HL-60/S4 (cell line): ENCODE measurements around the gene TNFRSF8.

Source experiments
- in situ Hi-C: fragments of 300-500 bp; cut with MboI; formaldehyde crosslinking; loops from 2 replicates; pipeline ENCODE4 v1.14.3; 2022; ENCODE audit warnings: low sequenced_read_pairs

The TNFRSF8 gene

DNA sequence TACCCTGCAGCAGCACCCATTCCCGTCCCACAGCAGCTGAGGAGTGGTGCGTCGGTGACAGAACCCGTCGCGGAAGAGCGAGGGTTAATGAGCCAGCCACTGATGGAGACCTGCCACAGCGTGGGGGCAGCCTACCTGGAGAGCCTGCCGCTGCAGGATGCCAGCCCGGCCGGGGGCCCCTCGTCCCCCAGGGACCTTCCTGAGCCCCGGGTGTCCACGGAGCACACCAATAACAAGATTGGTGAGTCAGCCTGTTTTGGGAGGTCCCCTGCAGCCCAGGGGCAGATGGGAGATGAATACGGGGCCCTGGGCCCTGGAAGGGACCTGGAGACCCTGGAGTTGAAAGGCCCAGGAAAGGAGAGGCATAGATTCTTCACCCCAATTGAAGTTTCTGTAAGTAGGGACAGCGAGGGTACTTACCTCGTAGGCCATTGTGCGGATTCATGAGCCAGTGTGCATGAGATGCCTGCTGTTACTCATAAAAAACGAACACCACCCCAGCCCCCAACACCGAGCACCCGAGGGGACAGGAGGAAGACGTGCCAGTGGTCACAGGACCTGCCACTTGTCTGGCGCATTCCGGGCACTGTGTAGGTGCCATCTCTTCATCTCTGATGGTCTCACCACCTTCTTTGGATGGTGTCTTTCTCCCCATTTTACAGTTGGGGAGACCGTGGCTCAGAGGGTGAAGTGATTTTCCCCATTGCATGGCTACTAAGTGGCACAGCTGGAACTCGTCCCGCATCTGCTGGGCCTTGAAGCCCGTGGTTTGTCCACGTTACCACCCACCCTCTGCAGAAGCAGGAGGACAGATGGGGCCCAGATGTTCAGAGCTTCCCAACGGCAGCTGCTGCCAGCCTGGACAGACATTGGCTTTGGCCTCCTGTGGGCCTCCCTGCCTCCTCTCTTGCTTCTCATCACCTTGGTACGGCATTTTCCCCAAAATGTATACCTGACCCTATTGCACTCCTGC lies 75.4 kb downstream of the TNFRSF8 start:
- in situ Hi-C loops: no loop called here

DNA sequence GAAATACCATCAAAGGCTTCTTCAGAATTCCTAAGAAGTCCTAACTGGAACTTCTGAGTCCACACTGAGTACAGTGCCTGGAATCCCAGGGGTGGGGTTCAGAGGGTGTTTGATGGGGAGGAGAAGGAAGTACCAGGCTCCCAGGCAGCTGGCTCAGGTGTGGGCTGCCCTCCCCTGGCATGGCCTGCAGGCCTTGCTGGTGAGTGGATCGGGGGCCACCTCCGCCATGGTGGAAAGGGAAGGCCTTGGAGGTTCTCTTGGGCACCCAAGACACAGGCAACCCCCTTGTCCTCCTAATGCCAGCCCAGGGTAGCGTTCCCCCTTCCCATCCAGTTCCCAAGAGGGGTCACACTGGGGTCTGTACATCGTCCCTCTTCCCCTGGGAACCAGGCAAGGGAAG lies 76.9 kb downstream of the TNFRSF8 start:
- in situ Hi-C loops: no loop called here

DNA sequence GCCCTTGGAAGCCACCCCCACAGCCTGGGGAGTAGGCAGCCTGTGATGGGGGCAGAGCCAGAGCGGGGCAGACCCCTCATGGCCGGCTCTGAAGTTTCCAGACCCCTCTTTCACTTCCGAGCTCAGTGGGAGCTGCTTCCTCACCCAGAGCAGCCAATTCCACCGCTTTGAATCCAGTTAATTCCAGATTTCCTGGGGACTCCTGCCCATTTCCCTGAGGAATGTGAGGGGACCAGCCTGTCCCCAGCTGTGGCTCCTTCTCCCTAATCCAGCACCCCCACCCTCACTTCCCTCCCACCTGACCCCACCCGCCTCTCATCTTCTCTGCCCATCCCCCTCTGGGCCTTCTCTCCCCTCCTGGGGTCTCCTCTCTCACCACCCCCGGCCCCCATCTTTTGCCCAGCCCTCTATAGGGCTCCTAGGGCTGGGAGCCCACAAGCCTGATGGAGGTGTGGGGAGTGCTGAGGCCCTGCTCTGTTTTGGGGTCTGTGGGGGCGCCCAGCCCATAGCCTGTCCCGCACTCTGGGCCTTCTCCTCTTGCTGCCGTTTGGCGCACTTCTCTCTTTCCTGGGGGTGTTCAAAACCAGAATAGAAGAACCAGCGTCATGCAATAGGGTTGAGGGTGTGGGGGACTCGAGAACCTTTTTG lies 77.5 kb downstream of the TNFRSF8 start:
- in situ Hi-C loops: no loop called here

DNA sequence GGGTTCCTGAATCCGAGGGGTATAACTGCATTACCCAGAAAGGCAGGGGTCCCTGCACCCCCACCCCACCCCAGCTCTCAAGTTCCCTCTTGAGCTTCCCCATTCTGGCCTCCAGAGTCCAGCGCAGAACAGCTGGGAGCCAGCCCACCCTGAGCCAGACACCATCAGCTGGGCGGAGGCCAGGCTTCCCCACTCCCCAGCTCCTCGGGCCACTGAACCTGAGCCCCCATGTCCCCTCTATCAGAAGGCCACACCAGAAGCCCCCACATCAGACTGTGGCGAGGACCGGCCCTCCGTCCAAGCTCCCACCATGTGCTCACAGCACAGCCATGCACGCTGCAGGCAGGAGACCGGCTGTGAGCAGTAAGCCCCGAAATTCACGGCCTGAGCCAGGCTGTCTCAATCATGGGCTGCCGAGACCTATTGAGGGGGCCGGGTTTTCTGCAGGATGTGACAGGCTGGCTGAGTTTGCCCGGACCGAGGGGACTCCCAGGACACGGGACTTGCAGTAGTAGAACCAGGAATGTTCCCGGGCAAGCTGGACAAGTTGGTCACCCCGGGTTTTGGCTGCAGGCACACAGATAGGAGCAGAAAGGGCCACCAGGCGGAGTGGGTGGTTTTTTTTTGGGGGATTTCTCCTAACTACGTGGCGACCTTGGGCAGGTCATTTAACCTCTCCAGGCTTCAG lies 78.2 kb downstream of the TNFRSF8 start:
- in situ Hi-C loops: no loop called here

DNA sequence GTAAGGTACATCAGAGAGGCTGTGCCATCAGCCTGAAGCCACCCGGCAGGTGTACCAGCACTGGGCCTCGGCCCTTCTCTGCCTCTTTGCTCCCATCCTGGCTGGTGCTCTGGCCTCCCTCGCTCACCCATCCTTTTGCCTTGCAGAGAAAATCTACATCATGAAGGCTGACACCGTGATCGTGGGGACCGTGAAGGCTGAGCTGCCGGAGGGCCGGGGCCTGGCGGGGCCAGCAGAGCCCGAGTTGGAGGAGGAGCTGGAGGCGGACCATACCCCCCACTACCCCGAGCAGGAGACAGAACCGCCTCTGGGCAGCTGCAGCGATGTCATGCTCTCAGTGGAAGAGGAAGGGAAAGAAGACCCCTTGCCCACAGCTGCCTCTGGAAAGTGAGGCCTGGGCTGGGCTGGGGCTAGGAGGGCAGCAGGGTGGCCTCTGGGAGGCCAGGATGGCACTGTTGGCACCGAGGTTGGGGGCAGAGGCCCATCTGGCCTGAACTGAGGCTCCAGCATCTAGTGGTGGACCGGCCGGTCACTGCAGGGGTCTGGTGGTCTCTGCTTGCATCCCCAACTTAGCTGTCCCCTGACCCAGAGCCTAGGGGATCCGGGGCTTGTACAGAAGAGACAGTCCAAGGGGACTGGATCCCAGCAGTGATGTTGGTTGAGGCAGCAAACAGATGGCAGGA lies 79.2 kb downstream of the TNFRSF8 start:
- in situ Hi-C loops: no loop called here

DNA sequence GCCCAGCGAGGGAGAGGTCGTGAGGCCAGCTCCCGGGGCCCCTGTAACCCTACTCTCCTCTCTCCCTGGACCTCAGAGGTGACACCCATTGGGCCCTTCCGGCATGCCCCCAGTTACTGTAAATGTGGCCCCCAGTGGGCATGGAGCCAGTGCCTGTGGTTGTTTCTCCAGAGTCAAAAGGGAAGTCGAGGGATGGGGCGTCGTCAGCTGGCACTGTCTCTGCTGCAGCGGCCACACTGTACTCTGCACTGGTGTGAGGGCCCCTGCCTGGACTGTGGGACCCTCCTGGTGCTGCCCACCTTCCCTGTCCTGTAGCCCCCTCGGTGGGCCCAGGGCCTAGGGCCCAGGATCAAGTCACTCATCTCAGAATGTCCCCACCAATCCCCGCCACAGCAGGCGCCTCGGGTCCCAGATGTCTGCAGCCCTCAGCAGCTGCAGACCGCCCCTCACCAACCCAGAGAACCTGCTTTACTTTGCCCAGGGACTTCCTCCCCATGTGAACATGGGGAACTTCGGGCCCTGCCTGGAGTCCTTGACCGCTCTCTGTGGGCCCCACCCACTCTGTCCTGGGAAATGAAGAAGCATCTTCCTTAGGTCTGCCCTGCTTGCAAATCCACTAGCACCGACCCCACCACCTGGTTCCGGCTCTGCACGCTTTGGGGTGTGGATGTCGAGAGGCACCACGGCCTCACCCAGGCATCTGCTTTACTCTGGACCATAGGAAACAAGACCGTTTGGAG lies 80.0 kb downstream of the TNFRSF8 start:
- in situ Hi-C loops: no loop called here

DNA sequence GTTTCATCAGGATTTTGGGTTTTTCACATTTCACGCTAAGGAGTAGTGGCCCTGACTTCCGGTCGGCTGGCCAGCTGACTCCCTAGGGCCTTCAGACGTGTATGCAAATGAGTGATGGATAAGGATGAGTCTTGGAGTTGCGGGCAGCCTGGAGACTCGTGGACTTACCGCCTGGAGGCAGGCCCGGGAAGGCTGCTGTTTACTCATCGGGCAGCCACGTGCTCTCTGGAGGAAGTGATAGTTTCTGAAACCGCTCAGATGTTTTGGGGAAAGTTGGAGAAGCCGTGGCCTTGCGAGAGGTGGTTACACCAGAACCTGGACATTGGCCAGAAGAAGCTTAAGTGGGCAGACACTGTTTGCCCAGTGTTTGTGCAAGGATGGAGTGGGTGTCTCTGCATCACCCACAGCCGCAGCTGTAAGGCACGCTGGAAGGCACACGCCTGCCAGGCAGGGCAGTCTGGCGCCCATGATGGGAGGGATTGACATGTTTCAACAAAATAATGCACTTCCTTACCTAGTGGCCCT lies 80.6 kb downstream of the TNFRSF8 start:
- in situ Hi-C loops: no loop called here

DNA sequence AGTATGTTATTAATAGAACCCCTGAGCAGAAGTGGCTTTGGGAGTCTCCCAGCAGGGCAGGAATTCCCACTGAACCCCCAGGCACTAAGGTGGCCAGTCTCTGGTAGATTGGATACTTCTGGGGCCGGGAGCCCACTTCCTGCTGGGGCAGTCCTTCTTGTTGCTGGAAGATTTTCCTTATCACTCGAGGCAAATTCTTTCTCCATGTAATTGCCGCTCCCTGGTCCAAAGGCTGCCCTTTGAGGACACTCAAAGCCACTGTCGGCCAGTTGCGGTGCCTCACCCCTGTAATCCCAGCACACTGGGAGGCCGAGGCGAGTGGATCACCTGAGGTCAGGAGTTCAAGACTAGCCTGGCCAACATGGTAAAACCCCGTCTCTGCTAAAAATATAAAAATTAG lies 81.1 kb downstream of the TNFRSF8 start:
- in situ Hi-C loops: no loop called here

DNA sequence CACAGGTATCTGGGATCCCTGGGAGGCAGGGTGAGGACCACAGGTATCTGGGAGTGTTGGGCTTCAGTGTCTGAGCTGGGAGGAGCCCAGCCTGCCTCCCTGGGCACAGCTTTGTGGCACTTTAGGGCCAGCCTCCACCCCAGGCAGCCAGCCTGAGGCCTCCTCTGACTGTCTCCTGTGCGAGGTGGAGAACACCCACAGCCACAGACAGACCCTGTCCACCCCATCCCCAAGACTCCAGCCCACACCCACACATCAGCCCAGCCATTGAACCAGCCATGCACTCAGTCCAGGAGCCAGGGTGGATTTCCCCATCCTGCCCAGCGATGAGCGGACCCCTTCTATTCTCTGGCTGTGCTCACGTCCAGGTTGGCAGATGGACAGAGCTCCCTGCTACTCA lies 81.9 kb downstream of the TNFRSF8 start:
- in situ Hi-C loops: no loop called here

DNA sequence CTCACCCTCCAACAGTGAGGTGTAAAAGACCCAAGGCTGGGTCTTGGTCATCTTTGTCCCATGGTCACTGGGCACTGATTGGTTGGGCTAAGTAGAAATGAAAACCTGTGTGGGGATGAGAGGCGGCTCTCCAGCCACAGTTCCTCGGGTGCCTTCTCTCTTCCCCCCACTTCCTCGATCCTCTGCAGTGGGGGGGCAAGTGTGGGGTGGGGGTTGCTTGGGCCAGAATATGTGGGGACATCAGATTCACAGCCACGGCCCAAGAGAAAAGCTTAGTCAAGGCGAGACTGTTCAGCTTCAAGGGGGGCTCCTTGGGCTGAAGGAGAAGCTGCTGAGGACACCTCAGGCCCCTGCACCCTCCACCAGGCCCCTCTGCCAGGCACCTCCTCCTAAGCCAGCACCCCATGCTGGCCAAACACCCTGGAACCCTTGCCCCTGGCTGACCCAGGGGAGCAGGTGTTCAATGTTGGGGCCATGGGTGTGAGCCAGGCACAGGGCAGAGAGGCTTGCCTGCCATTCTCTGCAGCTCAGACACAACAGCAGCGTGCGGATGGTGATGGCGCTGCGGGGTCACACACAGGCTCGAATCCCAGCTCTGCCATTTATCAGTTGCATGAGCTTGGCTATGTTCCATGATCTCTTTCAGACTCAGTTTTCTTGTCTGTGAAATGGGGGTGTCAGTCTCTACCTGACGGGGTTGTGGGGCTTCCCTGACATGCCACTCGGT lies 82.7 kb downstream of the TNFRSF8 start:
- in situ Hi-C loops: no loop called here

DNA sequence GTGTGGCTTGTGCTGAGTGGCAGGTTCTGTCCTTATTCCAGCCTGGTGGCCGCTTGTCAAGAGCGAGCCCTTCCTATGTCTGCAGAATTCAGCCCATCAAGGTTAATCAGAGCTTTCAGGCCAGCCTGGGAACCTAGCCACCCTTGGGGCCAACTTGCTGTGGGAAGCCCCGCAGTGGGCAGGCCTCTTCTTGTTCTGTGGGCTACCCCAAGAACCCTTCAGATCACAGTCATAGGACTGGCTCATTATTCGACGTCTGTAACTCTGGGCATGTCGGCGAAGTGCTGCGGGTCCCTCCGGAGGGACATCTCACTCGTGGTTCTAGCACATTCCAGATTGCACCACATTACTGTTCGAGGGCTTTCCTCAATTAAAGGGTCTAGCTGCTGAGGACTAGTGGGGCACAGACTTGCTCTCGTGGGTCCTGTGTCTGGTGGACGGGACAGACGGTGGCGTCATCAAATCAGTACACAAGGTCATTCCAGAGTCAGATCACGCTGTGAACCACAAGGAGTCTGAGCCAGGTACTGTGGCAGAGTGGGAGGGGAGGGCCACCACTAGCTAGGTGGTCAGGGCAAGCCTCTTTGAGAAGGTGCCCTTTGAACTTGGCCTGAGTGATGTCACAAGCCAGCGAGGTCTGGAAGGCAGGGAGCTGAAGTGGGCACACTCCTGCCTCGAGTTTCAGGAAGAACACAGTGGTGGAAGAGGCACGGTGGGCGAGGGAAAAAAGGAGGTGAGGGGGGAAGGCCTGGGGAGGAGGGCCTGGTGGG lies 83.4 kb downstream of the TNFRSF8 start:
- in situ Hi-C loops: no loop called here

DNA sequence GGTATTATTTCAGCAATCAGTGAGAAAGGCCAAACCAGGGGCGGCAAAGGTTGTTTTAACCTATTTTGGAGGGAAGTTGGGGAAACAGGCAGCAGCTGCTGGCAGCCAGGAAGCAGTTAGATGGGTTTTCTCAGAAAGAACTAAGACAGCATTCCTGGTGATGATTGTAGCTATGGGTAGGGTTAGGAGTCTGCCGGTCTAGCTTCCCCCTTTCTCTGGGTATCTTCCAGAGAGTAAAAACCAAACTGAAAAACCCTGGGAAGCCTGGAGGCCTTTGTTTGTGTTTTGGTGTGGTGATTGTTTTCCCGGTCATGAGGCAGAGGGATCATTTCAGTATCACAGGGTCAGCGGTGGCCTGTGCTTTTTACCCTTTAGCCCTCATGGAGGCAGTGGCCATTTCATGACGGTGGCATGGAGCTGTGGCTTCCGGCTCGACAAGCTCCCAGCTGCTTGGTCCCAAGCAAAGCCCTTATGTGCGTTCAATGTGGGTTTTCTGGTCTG lies 84.1 kb downstream of the TNFRSF8 start:
- in situ Hi-C loops: no loop called here

DNA sequence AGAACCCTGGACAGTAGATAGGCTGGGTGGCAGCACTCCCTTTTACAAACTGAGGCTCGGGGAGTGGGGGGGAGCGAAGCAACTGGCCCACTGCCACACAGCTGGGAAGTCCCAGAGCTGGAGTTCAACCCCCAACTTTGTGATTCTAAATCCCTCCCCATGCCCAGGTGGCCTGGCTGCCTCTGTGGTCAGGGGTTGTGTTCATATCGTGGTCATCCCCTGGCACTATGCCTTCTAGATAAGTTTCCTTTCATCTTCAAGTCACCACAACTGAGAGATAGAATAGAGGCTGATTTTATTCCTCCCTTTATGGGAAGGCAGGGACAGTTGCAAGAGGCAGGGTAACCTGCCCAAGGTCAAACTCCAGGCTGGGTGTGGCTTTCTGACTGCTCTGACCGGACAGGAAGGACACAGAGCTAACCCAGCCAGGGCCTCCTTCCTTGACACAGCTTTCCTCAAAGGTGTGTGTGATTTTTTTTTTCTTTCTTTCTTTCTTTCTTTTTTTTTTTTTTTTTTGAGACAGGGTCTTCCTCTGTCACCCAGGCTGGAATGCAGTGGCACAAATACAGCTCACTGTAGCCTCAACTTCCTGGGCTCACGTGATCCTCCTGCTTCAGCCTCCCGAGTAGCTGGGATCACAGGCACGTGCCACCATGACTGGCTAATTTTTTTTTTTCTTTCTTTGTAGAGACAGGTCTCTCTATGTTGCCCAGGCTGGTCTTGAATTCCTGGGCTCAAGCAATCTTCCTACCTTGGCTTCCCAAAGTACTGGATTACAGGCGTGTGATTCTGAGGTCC lies 85.3 kb downstream of the TNFRSF8 start:
- in situ Hi-C loops: no loop called here

DNA sequence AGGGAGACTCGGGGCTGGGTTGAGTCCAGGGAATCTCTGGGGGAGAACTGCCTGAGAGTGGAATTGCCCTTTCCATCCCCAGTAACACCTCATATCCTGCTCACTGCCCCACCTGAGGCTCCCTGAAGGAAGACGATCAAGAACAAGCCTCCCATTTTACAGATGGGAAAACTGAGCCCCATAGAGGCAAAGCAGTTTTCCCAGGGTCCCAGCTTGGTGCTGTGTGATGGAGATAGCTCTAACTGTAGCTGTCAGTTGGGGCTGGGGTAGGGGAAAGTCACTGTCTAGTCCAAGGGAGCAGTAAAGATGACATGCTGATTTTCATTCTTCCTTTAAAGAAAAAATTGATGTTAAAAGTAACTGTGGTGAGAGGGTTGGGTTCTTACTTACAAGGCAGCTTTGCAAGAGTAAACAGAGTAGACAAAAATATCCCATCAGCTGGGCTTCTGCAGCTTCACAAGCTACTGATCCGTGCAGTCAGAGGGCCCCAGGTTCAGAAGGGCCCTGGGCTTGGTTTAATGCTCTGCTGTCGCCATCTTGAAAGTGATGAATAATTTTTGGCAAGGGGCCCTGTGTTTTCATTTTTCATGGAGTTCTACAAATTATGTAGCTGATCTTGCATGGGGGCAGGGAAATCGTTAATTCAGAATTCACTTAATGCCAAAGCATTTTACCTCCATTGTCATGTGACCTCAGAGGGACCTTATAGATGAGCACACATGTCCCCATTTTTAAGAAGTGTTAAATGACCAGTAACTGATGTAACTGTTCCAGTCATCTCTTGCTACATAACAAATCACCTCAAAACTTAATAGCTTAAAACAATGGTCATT lies 86.1 kb downstream of the TNFRSF8 start:
- in situ Hi-C loops: no loop called here

DNA sequence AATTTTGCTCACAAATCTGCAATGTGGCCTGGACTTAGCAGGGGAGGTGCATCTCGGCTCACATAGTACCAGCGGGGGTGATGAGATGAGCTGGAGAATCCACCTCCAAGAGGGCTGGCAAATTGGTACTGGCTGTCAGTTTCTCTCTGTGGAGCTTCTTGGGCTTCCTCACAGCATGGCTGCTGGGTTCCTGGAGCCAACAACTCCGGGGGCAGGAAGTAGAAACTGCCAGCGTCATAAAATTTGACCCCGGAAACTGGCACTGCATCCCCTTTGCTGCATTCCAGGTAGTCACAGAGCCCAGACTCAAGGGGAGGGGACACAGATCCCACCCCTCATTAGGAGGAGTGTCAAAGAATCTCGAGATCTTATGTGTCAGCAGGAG lies 86.7 kb downstream of the TNFRSF8 start:
- in situ Hi-C loops: no loop called here

DNA sequence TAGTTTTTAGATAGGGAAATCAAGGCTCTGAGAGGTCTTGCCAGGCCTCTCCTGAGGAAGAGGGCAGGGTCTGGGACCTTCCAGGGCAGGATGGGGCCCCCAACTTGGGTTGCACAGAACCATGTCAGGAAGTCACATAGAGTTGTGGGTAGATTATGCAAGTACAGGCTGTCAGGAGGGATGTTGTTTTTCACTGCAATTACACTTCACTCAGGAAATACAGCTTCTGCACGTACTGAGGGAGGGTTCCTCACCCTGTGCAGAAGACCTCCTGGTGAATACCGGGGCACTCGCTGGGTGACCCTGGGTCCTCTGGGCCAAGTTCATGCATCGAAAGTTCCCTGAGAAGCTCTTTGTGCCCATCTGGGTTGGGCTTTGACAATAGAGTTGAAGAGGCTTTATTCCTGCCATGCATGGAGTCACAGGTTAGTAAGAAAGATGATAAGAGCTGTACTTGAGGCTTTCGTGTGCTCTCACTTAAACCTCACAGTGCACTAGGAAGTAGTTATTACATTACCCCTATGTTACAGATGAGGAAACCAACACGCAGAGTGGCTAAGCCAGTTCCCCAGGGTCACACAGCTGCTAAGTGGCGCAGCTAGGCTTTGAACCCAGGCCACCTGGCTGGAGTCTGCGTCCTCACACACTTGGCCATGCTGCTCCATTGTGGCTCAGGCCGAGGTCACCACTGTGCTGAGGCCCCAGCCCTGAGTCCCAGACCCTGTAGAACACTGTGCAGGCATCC lies 87.5 kb downstream of the TNFRSF8 start:
- in situ Hi-C loops: no loop called here
